Measurements from ENCODE around the gene NAA11. TPM values are rescaled to one million over a fixed set of nuclear protein-coding genes. Genes with fewer than 3 reads are reported as not detected.

NAA11 gene
- total RNA-seq, 1 donor from 2014 or later = not detected

GRCh38 chr4:79360006-79360405 lies 34.1 kb upstream of the NAA11 start:
- no peaks in the 10 kb centered on the region for H3K27me3 ChIP-seq
- H3K4me3 ChIP-seq = no peak overlapping the region
- DNase-seq = no peak
- TF ChIP-seq, protein P1, sequence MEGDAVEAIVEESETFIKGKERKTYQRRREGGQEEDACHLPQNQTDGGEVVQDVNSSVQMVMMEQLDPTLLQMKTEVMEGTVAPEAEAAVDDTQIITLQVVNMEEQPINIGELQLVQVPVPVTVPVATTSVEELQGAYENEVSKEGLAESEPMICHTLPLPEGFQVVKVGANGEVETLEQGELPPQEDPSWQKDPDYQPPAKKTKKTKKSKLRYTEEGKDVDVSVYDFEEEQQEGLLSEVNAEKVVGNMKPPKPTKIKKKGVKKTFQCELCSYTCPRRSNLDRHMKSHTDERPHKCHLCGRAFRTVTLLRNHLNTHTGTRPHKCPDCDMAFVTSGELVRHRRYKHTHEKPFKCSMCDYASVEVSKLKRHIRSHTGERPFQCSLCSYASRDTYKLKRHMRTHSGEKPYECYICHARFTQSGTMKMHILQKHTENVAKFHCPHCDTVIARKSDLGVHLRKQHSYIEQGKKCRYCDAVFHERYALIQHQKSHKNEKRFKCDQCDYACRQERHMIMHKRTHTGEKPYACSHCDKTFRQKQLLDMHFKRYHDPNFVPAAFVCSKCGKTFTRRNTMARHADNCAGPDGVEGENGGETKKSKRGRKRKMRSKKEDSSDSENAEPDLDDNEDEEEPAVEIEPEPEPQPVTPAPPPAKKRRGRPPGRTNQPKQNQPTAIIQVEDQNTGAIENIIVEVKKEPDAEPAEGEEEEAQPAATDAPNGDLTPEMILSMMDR (IDR thresholded peaks at IDR 0.05) = no peak
- no peak for ATAC-seq
- H3K4me1 ChIP-seq = no peaks in the 10 kb centered on the region
- H3K36me3 ChIP-seq = no peaks in the 10 kb centered on the region
- intact Hi-C loops (cut with DNase I) = no loop called here
- H3K27ac ChIP-seq = no peak overlapping the region
- no peaks in the 10 kb centered on the region for H3K9me3 ChIP-seq

DNA sequence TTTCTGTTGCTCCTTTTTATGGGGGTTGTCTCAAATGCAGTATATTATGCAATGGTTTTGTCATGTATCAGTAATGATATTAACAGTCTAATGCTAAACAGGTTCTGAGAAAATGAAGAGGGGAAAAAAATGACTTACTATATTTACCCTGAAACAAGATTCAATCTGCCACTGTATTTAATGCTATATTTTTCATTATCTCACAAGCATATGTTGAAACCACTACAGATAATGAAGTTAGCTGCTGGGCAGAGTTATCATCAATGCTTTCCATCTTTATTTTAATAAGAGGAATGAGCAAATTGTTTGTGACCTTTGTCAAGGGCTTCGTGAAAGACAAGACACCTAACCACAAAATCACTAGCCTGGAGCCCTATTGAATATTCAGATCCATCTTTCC lies 32.6 kb upstream of the NAA11 start:
- Histone ChIP-seq H3K27ac (no peak overlapping the region), H3K27me3 (no peaks in the 10 kb centered on the region), H3K4me3 (no peak overlapping the region), H3K9me3 (no peaks in the 10 kb centered on the region), H3K36me3 (no peaks in the 10 kb centered on the region), H3K4me1 (no peaks in the 10 kb centered on the region)
- DNase-seq (no peak), ATAC-seq (no peak)
- intact Hi-C loops (cut with DNase I) = no loop called here
- TF ChIP-seq, protein P1 (IDR thresholded peaks at IDR 0.05) = no peak

GRCh38 chr4:79357365-79357764 lies 31.5 kb upstream of the NAA11 start:
- DNase-seq = no peak

GRCh38 chr4:79353075-79353474 lies 27.2 kb upstream of the NAA11 start:
- no peak for DNase-seq
- Histone ChIP-seq H3K36me3 (no peaks in the 10 kb centered on the region), H3K4me3 (no peak overlapping the region), H3K4me1 (no peaks in the 10 kb centered on the region), H3K27ac (no peak overlapping the region), H3K9me3 (no peaks in the 10 kb centered on the region), H3K27me3 (no peaks in the 10 kb centered on the region)
- TF ChIP-seq, protein P1 (IDR thresholded peaks at IDR 0.05) = no peak
- intact Hi-C loops (cut with DNase I) = no loop called here
- no peak for ATAC-seq

More at GRCh38 chr4:79357365-79357764, 31.5 kb upstream of the NAA11 start:
- Histone ChIP-seq H3K27me3 (no peaks in the 10 kb centered on the region), H3K27ac (no peak overlapping the region), H3K4me1 (no peaks in the 10 kb centered on the region), H3K36me3 (no peaks in the 10 kb centered on the region), H3K9me3 (no peaks in the 10 kb centered on the region), H3K4me3 (no peak overlapping the region)
- TF ChIP-seq, protein P1 (IDR thresholded peaks at IDR 0.05) = no peak
- intact Hi-C loops (cut with DNase I) = no loop called here
- ATAC-seq = no peak

GRCh38 chr4:79348405-79348804 lies 22.5 kb upstream of the NAA11 start:
- H3K4me1 ChIP-seq = no peaks in the 10 kb centered on the region

More at GRCh38 chr4:79348405-79348804, 22.5 kb upstream of the NAA11 start:
- no peak overlapping the region for H3K4me3 ChIP-seq
- H3K36me3 ChIP-seq = no peaks in the 10 kb centered on the region
- H3K27me3 ChIP-seq = no peaks in the 10 kb centered on the region
- DNase-seq = no peak
- no peak overlapping the region for H3K27ac ChIP-seq
- no peak for ATAC-seq
- no peaks in the 10 kb centered on the region for H3K9me3 ChIP-seq
- TF ChIP-seq, protein P1 (IDR thresholded peaks at IDR 0.05) = no peak
- intact Hi-C loops (cut with DNase I) = no loop called here
